Lung microvascular endothelial cell (primary cell): ENCODE results near the gene HCAR2. TPM values are rescaled to one million over a fixed set of nuclear protein-coding genes. Genes with fewer than 3 reads are reported as not detected.
"Not testable (repeated sequence)": the region's sequence is repeated elsewhere in the genome, so short reads cannot be mapped to it uniquely, and the experiment has no call there.

Experiments
- DNase-seq, 2 donors: peaks; one replicate each; pipeline versions ENCODE4 v3.0.0 to v3.0.0-alpha.2; 2010; ENCODE audit warnings: low read depth in 2 of 2
- total RNA-seq: library from RNA; depleted of rRNA; stranded (reverse); fragments of >200 nt; gene quantifications from 2 replicates; pipeline ENCODE4 v1.2.1, GENCODE V29; 2014

Gene HCAR2
- total RNA-seq, result not detected in 2 replicates

DNA sequence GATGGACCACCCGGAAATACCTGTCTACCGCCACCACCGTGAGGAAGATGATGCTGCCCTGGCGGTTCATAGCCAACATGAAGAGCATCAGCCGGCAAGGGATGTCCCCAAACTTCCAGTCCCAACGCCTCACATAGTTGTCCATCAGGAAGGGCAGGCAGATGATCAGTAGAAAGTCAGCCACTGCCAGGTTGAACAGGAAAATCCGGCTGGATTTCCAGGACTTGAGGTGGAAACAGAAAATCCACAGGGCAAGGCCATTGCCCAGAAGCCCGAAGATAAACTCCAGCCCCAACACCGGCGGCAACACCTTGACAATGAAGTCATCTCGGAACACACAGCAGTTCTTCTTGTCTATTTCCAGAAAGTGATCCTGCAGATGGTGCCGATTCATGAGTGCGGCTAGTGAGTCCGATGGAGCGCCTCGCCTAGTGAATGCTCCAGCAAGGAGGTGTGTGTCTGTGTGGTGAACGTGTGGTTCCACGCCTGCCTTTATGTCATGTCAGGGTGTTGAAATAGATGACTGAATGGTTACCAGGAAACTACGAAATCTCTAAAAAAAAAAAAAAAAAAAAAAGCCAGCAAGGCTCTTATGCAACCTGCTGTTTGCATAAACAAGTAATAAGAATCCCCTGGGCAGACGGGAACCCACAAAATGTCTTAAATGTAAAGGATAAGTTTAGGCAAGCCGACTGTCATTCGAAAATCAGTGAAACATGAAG lies at the start of gene HCAR2:
TSS of gene HCAR2 (minus strand) at position 468 of the 722 bp plus-strand sequence. CDS start at position 394, 74 bp downstream.
- DNase-seq, result not testable (repeated sequence)

DNA sequence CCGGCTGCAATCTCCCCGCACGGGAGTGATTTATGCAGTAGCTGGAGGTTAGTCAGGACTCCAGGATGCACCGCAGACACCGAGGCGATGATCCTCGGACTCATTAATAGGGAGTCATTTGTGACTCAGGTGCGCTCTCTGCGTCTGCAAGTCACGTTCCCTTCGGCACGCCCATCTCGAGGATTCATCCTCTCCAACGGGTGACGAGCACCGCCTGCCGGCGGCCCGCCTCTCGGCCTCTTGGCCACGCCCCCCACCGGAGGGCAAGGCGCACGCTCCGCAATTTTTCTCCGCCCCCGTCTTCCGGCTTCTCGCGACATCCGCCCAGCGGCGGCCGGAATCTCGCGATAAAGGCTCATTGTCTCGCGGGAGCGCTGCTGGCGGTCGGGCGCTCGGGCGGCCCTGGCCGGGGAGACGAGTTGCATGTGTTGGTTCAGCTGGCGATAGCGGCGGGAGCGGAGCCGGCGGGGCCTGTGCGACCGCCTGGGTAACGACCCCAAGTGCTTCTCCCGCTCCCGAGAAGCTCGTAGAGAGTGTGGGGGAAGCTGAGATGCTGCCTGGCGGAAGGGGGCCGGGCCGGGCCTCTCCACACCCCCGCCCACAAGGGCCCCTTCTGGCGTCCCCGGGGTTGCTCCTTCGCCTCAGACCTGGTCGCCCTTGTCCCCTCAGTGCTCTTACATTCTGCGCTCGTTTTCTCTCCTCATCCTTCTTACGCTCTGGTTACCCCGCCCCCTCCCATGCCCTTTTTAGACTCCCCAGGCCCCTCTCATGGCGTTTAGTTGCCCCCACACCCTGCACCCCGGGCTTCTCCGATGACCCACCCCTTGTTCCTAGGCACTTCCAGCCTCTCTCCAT lies 49.5 kb upstream of the HCAR2 start, which contains the start of gene DENR:
TSS of gene DENR (plus strand) at position 361 of the 855 bp plus-strand sequence. CDS start 878 bp downstream, outside the sequence.
- peak; percentile 97 to 99 for DNase-seq

DNA sequence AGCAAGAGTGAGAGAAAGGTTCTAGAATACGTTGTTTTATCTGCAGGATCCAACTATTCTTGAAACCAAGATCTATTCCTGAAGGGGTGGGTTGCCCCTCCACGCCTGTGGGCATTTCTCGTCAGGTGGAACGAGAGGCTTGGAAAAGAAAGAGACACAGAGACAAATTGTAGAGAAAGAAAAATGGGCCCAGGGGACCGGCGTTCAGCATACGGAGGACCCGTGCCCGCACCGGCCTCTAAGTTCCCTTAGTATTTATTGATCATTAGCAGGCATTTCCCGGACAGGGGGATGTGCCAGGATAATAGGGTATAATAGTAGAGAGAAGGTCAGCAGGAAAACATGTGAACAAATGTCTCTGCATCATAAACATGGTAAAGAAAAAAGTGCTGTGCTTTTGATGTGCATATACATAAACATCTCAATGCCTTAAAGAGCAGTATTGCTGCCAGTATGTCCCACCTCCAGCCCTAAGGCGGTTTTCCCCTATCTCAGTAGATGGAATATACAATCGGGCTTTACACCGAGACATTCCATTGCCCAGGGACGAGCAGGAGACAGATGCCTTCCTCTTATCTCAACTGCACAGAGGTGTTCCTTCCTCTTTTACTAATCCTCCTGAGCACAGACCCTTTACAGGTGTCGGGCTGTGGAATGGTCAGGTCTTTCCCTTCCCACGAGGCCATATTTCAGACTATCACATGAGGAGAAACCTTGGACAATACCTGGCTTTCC lies 47.8 kb upstream of the HCAR2 start:
- not testable (repeated sequence) for DNase-seq

DNA sequence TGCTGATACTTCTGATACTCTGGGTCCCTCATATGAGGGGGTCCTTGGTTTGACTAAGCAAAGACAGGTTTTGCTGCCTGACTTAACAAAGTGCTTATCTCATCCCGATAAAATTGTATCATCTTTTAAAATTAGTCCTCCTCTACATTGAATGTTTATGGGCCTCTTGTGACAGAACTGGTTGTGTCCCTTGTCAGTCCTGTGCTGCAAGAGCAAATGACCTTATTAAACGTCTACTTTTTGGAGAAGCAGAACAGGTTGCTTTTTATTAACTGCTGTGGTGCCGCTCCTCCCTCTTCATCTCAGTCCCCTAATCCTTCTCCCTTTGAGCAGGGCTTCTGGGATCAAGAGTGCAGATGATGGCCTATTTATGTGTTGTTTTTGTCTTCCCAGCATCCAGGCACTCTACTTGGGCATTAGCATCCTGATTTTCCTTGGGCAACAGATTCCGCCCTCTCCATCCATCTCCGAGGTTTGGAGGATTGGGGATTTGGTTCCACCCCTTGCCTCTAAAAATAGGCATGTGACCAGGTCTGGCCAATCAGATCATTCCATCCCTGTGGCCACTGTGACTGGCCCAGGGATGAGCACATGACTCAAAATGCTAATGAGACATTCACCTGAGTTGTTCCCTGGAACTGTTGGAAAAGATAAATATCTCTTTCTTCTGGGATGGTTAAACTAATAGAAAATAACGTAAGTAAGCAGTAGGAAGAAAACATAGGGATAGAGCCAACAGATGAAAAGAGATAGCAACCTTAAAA lies 46.6 kb upstream of the HCAR2 start:
- DNase-seq, result no peak

DNA sequence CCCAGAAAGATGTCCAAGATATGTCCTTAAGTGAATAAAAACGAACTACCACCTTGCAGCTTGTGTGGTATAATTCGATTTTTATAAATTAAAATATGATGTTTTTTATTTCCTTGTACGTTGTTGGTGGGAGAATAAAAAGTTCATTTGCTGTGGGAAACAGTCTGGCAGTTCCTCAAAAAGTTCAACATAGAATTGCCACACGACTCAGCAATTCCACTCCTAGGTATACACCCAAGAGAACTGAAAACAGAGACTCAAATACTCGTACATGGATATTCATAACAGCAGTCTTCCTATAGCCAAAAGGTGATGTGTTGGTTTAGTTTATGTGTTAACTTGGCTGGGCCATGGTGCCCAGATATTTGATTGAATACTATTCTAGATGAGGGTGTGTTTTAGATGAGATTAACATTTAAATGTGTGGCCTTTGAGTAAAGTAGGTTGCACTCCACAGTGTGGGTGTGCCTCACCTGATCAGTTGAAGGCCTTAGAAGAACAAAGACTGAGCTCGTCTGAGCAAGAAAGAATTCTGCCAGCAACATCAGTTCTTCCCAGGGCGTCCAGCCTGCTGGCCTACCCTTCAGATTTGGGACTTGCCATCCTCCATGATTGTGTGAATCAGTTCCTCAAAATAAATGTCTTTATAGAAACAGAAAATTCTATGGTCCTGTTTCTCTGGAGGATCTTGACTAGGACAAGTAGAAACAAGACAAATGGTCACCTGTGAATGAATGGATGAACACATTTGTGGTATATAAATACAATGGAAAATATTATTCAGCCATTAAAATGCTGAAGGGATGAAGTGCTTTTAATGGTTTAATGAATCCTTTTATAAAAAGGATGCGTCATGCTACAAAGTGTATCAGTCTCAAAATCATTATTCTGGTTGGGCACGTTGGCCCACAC lies 44.3 kb upstream of the HCAR2 start:
- no peak for DNase-seq

DNA sequence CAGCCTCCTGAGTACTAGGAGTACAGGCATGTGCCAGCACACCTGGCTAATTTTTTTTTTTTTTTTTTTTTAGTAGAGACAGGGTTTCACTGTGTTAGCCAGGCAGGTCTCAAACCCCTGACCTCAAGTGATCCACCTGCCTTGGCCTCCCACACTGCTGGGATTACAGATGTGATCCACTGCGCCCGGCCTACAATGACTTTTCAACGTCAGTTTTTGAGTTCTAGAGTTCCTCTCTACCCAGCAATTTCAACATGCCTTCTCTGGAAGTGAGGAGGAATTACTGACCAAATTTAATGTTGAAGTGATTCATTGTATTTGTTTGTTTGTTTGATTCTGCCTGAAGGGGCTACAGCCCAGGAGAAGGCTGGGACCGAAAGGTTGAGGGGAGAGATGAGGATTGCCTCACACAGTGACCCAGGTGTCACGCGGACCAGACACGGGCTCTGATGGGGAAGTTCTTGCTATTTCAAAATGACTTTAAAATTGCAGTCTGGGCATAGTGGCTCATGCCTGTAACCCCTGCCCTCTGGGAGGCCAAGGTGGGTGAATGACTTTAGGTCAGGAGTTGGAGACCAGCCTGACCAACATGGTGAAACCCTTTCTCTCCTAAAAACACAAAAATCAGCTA lies 40.9 kb upstream of the HCAR2 start:
- no peak for DNase-seq

DNA sequence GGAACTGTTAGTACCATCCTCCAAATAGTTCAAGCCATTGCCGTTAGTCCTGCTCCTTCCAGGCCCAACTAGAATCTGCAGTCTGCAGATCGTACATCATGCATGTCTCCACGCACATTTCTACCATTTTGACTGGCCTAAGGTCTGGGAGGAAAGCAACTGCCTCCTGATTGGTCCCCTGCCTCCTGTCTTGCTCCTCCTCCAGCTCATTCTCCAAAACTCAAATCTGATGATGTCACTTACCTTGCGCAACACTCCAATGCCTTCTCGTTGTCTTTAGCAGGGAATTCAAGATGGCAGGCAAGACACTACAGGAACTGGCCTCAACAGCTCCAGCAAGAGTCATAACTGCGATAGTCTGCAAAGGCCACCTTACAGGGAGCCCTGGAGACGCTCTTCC lies 37.2 kb upstream of the HCAR2 start:
- DNase-seq, result no peak

DNA sequence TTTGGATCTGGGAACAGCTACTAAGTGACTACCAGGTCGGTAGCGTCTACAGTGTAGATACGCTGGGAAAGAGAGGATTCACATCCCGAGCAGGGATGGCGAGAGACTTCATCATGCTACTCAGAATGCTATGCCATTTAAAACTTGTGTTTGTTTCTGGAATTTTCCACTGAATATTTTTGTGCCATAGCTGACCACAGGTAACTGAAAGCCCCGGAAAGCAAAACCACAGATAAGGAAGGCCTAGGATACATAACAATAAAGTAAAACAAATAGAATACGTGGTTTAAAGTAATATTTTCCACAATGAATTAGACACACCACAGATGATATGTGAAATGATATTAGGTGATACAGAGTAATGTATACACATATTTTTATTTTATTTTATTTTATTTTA lies 35.4 kb upstream of the HCAR2 start:
- peak in 1 of 2 donors; percentile 47 for DNase-seq

DNA sequence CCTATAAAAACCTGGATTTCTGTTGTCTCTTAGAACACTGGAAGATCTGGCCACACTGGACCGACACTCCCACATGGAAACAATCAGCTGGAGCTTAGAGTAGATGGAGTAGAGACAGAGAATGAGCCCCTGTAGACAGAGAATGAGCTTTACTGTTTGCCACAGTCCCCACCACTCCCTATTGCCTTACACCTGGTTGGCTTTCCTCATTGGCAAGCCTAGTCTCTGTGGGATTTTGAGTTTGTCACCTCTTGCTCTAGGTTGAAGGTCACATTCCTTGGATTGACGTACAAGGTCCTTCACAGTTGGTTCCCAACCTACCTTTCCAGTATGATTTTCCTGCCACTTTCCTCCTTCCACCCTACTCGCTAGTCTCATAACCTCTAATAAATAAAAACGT lies 29.5 kb upstream of the HCAR2 start:
- DNase-seq, result no peak

DNA sequence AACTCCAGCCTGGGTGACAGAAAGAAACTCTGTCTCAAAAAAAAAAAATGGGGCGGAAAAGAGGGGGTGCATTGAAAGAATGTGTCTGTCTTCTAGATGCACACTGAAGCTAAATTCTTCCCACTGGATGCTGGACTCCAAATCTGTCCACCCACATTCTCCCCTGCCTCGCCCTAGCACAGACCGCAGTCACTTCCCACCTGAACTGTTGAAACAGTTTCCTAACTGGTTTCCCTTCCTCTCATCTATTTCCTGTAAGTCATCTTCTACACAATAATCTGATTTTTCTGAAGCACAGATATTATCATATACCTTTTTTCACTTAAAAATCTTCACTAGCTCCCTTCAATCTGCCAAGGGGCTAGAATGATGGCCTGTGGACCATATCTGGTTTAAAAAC lies 29.0 kb upstream of the HCAR2 start:
- no peak for DNase-seq

DNA sequence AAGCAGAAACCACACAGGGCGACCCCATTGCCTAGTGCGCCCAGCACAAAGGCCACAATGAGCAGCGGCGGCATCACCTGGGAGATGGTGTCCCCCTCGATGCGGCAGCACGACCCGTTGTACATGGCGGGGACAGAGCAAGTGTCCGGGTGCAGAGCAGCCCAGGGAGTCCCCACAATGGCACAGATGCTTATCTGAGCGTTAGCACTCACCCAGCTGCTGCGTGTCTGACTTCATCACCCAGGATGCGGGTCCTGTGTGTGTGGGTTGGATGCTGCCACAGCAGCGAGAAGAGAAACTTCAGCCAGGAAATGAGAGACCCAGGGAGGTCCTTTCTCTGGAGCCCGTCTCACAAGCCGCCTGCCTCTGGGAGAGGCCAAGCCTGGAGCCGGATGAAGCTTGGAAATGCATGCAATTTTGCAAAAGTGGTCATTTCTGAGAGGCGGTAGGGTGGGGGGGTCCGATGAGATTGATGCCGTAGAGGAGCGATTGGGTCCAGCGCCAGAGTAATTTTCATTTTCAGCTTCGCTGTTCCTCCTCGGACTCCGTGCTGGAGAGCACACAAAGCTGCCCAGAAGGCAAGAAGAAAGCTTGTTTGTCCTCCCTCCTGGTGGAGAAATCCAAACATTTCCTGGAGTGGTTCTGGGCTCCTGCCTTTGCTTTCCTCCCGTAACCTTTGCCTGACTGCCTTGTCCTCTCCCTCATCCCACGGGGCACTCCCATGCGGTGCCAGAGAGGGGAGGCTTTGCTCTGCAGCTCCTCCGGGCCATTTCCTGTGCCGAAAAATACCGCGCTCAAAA lies 27.3 kb upstream of the HCAR2 start, which contains the start of gene HCAR1:
TSS of gene HCAR1 (minus strand) at position 630 of the 800 bp plus-strand sequence. CDS start at position 125, 505 bp downstream.
- DNase-seq, result no peak

DNA sequence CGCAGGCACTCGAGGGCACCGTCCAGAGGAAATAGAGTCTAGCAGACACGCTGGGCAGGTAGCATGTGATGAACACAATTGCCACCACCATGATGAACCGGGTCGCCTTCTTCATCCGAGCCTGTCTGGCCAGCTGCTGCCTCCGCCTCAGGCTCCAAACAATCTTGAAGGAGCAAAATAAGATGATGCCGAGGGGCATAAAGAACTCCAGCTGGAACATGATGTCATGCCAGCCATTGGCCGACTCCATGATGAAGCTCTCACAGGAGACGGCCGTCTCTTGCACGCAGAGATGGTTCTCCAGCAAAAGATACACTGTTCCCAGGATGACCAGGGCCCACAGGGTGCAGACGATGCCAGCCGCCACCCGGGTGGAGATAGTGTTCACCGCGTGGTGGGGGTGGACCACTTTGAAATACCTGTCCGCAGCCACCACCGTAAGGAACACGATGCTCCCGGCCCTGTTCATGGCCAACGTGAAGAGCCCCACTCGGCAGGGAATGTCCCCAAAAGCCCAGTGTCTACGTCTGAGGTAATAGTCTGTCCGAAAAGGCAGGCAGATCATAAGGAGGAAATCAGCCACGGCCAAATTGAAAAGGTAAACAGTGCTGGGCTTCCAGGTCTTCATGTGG lies 26.5 kb upstream of the HCAR2 start:
- DNase-seq, result no peak

DNA sequence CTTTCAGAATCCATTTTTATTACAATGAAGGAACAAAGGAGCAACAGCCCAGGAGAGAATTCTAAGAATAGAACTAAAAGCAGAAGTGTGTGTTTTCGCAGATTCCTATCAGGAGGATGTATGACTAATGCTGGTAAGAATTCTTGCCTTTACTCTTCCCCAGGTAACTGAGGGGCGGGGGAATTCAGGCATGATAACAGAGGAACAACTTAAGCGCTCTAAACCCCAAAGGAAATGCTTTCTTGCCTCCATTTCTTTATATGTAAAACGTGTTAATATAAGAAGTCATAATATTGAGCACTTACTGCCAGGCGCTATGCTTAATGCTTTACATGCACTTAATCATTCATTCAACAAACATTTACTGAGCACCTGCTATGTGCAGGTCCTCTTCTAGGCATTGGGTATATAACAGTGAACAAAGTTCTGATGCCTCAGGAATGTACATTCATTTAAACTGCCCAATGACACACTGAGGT lies 23.0 kb upstream of the HCAR2 start:
- DNase-seq, result peak; percentile 23 to 67

DNA sequence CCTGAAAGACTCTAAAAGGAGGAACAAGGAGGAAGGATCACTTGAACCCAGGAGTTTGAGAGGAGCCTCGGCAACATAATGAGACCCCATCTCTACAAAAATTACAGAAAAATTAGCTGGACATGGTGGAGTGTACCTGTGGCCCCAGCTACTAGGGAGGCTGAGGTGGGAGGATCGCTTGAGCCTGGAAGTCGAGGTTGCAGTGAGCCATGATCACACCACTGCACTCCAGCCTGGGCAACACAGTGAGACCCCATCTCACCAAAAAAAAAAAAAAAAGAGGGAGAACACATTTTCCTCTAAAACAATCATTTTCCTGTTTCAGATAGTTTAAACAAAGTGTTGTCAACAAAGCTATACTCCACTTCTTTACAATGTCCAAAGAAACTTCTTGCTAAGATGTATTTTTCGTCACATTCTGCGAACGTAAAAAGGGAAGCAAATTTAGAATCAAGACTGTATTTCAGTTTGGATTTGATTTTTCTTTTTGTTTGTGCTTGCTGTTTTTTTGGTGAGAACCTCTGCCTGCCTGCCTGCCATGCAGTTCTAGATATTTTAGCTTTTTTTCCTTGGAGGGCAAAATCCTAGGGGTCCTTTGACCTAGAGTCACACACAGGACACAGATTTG lies 22.4 kb upstream of the HCAR2 start:
- no peak for DNase-seq

DNA sequence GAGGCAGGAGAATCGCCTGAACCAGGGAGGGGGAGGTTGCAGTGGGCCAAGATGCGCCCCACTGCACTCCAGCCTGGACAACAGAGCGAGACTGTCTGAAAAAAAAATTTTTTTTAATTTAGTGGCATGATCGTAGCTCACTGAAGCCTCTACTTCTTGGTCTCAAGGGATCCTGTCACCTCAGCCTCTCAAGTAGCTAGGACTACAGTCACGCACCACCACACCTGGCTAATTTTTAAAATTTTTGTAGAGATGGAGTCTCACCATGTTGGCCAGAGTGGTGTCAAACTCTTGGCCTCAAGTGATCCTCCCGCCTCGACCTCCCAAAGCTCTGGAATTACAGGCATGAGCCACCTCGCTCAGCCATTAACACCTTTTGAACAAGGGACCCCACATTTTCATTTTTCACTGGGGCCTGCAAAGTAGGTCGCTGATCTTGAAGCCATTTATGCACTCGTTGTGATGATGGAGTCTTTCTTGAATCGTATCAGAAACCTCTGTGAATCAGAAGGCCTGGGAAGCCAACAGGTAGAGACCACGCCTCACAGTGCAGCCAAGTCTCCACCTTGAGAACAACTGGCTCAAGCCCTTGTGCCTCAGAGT lies 21.6 kb upstream of the HCAR2 start:
- DNase-seq, result no peak

DNA sequence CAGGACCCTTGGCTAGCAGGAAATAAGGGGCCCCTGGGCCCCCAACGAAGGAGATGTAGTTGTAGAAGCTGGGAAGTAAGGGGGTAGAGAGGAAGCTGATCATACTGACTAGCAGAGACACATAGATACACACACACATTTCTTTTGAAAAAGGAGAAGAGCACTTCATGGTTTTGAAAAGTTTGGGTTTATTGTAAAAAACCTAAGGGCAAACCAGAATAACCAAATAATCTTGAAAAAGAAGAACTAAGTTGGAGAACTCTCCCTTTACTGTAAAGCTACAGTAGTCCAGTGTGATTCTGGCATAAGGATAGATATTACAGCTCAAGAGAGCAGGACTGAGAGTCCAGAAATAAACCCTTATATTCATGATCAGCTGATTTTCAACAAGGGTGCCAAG lies 19.2 kb upstream of the HCAR2 start:
- DNase-seq, result no peak

DNA sequence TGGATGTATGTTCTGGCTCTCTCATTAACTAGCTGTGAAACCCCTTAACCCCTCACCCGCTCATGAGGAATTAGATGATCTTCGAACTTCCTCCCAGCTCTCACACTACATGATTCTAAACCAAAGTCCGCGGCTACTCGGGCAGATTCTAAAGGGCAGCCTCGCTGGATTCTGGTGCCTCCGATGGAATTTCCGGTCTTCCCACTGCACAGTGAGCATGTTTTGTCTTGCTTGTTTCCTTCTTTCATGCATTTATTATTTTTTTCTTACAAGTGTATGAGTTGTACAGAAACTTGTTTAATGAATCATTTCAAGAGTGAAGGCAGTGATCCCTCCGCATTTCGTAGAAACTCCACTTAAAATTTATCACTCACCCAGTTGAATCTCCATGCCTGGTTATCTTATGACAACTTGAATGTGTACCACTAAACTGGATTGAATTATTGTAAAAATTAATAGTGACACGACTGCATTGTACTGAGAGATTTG lies 17.9 kb upstream of the HCAR2 start:
- peak in 1 of 2 donors; percentile 41 for DNase-seq
